HFFc6 (cell line): Measurements from ENCODE around the gene ELMO1. TPM values are rescaled to one million over a fixed set of nuclear protein-coding genes. Genes with fewer than 3 reads are reported as not detected.

Experiments
- DNase-seq: peaks from one replicate; pipeline ENCODE4 v3.0.0-alpha.2; 2018
- H3K27ac Mint-ChIP-seq: 2 replicates; pipeline ENCODE4 v1.8.0; 2020; ENCODE audit warnings: mild to moderate bottlenecking, mixed read lengths
- H3K27me3 Mint-ChIP-seq: 2 replicates; pipeline ENCODE4 v1.8.0; 2021; ENCODE audit warnings: mild to moderate bottlenecking, moderate library complexity, mixed read lengths; ENCODE audit not compliant: insufficient read depth
- H3K36me3 Mint-ChIP-seq: 2 replicates; pipeline ENCODE4 v1.8.0; 2021; ENCODE audit warnings: low read depth, mixed read lengths
- H3K4me1 Mint-ChIP-seq: 2 replicates; pipeline ENCODE4 v1.8.0; 2020; ENCODE audit warnings: low read depth, mixed read lengths
- H3K4me3 Mint-ChIP-seq: 2 replicates; pipeline ENCODE4 v1.8.0; 2020; ENCODE audit warnings: mild to moderate bottlenecking, moderate library complexity, mixed read lengths
- H3K9me3 Mint-ChIP-seq: 2 replicates; pipeline ENCODE4 v1.8.0; 2020; ENCODE audit warnings: mild to moderate bottlenecking, mixed read lengths
- CTCF ChIP-seq: fragments of 200-600 bp; sonication (generic); IDR thresholded peaks from 2 replicates; pipeline ENCODE4 v1.5.0; 2021; ENCODE audit warnings: antibody characterized with exemption, mild to moderate bottlenecking
- total RNA-seq, 6 experiments: library from RNA; stranded (reverse); fragmentation: NEBNext Ultra II Directional; extraction: Animal tissue kit (Norgen Biotek cat#: 25700); gene quantifications; 2 replicates in 1 of 6; 3 replicates in 5 of 6; pipeline ENCODE4 v1.2.3, GENCODE V29; 2021

Gene ELMO1
- total RNA-seq, 6 experiments from 2014 or later: not detected

- no peak for DNase-seq
- Mint-ChIP-seq H3K36me3 (no peaks in the 10 kb centered on the region), H3K27ac (no peak overlapping the region), H3K4me3 (no peak overlapping the region), H3K4me1 (no peaks in the 10 kb centered on the region), H3K9me3 (peaks cover 39% of the 10 kb centered on the region), H3K27me3 (no peaks in the 10 kb centered on the region; the same call in 1 of the 2 replicates)
- TF ChIP-seq CTCF: no peak
Measured at GRCh38 chr7:36871355-36871738, 577.3 kb downstream of the ELMO1 start.

- peaks cover 36% of the 10 kb centered on the region for H3K9me3 Mint-ChIP-seq
- no peak overlapping the region for H3K4me3 Mint-ChIP-seq
- DNase-seq: no peak
- H3K4me1 Mint-ChIP-seq: no peaks in the 10 kb centered on the region
- H3K27me3 Mint-ChIP-seq: no peaks in the 10 kb centered on the region; the same call in 1 of the 2 replicates
- TF ChIP-seq CTCF: no peak
- no peaks in the 10 kb centered on the region for H3K36me3 Mint-ChIP-seq
- H3K27ac Mint-ChIP-seq: no peak overlapping the region
Measured at GRCh38 chr7:36870625-36871354, 577.9 kb downstream of the ELMO1 start.

GRCh38 chr7:36868727-36869411 is 579.8 kb downstream of the ELMO1 start:
- H3K27ac Mint-ChIP-seq: no peak overlapping the region
- no peak overlapping the region for H3K4me3 Mint-ChIP-seq
- DNase-seq: no peak
- no peaks in the 10 kb centered on the region for H3K4me1 Mint-ChIP-seq
- H3K36me3 Mint-ChIP-seq: no peaks in the 10 kb centered on the region
- H3K9me3 Mint-ChIP-seq: peaks cover 45% of the 10 kb centered on the region
- no peak for TF ChIP-seq CTCF
- no peaks in the 10 kb centered on the region; the same call in 1 of the 2 replicates for H3K27me3 Mint-ChIP-seq

GRCh38 chr7:36865019-36865418 is 583.6 kb downstream of the ELMO1 start:
- Mint-ChIP-seq H3K27me3 (no peaks in the 10 kb centered on the region; the same call in 1 of the 2 replicates), H3K4me3 (no peak overlapping the region), H3K9me3 (peaks cover 63% of the 10 kb centered on the region), H3K36me3 (no peaks in the 10 kb centered on the region), H3K4me1 (no peaks in the 10 kb centered on the region), H3K27ac (no peak overlapping the region)
- TF ChIP-seq CTCF: no peak
- DNase-seq: no peak

GRCh38 chr7:36863901-36864701 is 584.6 kb downstream of the ELMO1 start:
- no peak for DNase-seq
- no peak for TF ChIP-seq CTCF
- H3K9me3 Mint-ChIP-seq: peaks cover 63% of the 10 kb centered on the region
- no peak overlapping the region for H3K27ac Mint-ChIP-seq
- H3K36me3 Mint-ChIP-seq: no peaks in the 10 kb centered on the region
- no peaks in the 10 kb centered on the region for H3K4me1 Mint-ChIP-seq
- H3K4me3 Mint-ChIP-seq: no peak overlapping the region
- H3K27me3 Mint-ChIP-seq: no peaks in the 10 kb centered on the region
